Renal cortex interstitium (tissue), 11 donors: ENCODE data around the gene GATA5. TPM values are rescaled to one million over a fixed set of nuclear protein-coding genes. Genes with fewer than 3 reads are reported as not detected.
A peak's percentile ranks its signal among the peaks of the same experiment; 100 is the strongest.

Experiments used
- DNase-seq, 11 donors: peaks; one replicate each; pipeline ENCODE4 v3.0.0-alpha.2; 2013; ENCODE audit warnings: low read depth in 9 of 11, low spot score in 4 of 11; ENCODE audit errors: extremely low read depth in 1 of 11
- polyA plus RNA-seq, 3 donors: library from polyadenylated mRNA; unstranded; fragments of 120-200 nt; gene quantifications; one replicate each; pipeline ENCODE4 v1.2.1, GENCODE V29; 2013; ENCODE audit not compliant: insufficient read length in 3 of 3

Gene GATA5
- polyA plus RNA-seq, 3 donors = 6.3 to 10.8 (median 8.0) TPM

- DNase-seq = no peak
These were observed 28.6 kb downstream of the GATA5 start for GRCh38 chr20:62446888-62447869.

- no peak for DNase-seq
These were observed 29.3 kb downstream of the GATA5 start for GRCh38 chr20:62446481-62446880.

GRCh38 chr20:62445553-62446340 lies 30.0 kb downstream of the GATA5 start:
- DNase-seq = no peak

GRCh38 chr20:62444286-62444685 lies 31.5 kb downstream of the GATA5 start:
- DNase-seq = no peak

- DNase-seq = no peak
These were observed 33.7 kb downstream of the GATA5 start for GRCh38 chr20:62441987-62442539.

GRCh38 chr20:62439218-62439617 lies 36.6 kb downstream of the GATA5 start:
- DNase-seq = no peak

- no peak for DNase-seq
These were observed 37.9 kb downstream of the GATA5 start for GRCh38 chr20:62437927-62438326.

GRCh38 chr20:62437496-62437895 lies 38.3 kb downstream of the GATA5 start:
- no peak for DNase-seq

- DNase-seq = no peak
These were observed 39.1 kb downstream of the GATA5 start for GRCh38 chr20:62436692-62437091.

- peak in 2 of 11 donors; percentile 49 to 67 for DNase-seq
These were observed 41.9 kb downstream of the GATA5 start for GRCh38 chr20:62433658-62434497.

GRCh38 chr20:62430866-62431447 lies 44.8 kb downstream of the GATA5 start:
- no peak for DNase-seq

GRCh38 chr20:62430311-62430853 lies 45.4 kb downstream of the GATA5 start:
- no peak for DNase-seq

GRCh38 chr20:62429455-62430310 lies 46.1 kb downstream of the GATA5 start:
- DNase-seq = no peak

- no peak for DNase-seq
These were observed 47.1 kb downstream of the GATA5 start for GRCh38 chr20:62428396-62429295.

- DNase-seq = no peak
These were observed 47.8 kb downstream of the GATA5 start for GRCh38 chr20:62428002-62428372.
